Hepatocyte (in vitro differentiated cells): Measurements from ENCODE around the gene XYLT1. TPM values are rescaled to one million over a fixed set of nuclear protein-coding genes. Genes with fewer than 3 reads are reported as not detected.

Source experiments
- DNase-seq: peaks from one replicate; pipeline ENCODE4 v3.0.0-alpha.2; 2016; ENCODE audit warnings: low spot score
- H2AFZ ChIP-seq: fragments of 200-600 bp; sonication (generic); 2 replicates; pipeline ENCODE4 v1.6.0; 2016; ENCODE audit warnings: antibody characterized with exemption, mild to moderate bottlenecking
- H3K27ac ChIP-seq: fragments of 200-600 bp; sonication (generic); 2 replicates; pipeline ENCODE4 v1.5.1; 2016; ENCODE audit warnings: mild to moderate bottlenecking
- H3K27me3 ChIP-seq: fragments of 200-600 bp; sonication (generic); 2 replicates; pipeline ENCODE4 v1.6.1; 2016
- H3K36me3 ChIP-seq: fragments of 200-600 bp; sonication (generic); replicated peaks from 2 replicates; pipeline ENCODE4 v1.5.1; 2016; ENCODE audit warnings: low read depth; ENCODE audit not compliant: insufficient read depth
- H3K4me1 ChIP-seq: fragments of 200-600 bp; sonication (generic); 2 replicates; pipeline ENCODE4 v1.5.1; 2016; ENCODE audit warnings: mild to moderate bottlenecking, moderate library complexity; ENCODE audit not compliant: insufficient read depth
- H3K4me2 ChIP-seq: fragments of 200-600 bp; sonication (generic); 2 replicates; pipeline ENCODE4 v1.6.0; 2016
- H3K4me3 ChIP-seq: fragments of 200-600 bp; sonication (generic); 2 replicates; pipeline ENCODE4 v1.5.1; 2016; ENCODE audit warnings: mild to moderate bottlenecking
- H3K79me2 ChIP-seq: fragments of 200-600 bp; sonication (generic); 2 replicates; pipeline ENCODE4 v1.6.0; 2017; ENCODE audit warnings: mild to moderate bottlenecking
- H3K9me2 ChIP-seq: fragments of 200-600 bp; sonication (generic); replicated peaks from 2 replicates; pipeline ENCODE4 v1.6.0; 2017; ENCODE audit warnings: mild to moderate bottlenecking; ENCODE audit not compliant: insufficient read depth
- H3K9me3 ChIP-seq: fragments of 200-600 bp; sonication (generic); 2 replicates; pipeline ENCODE4 v1.5.1; 2016; ENCODE audit warnings: low read depth, mild to moderate bottlenecking
- H4K20me1 ChIP-seq: fragments of 200-600 bp; sonication (generic); 2 replicates; pipeline ENCODE4 v1.6.0; 2016; ENCODE audit warnings: mild to moderate bottlenecking; ENCODE audit not compliant: insufficient read depth, poor library complexity, severe bottlenecking
- CTCF ChIP-seq: fragments of 200-600 bp; sonication (generic); IDR thresholded peaks from 2 replicates; pipeline ENCODE4 v1.5.1; 2016; ENCODE audit warnings: antibody characterized with exemption, mild to moderate bottlenecking; ENCODE audit not compliant: poor library complexity
- EZH2 ChIP-seq: fragments of 200-600 bp; sonication (generic); IDR thresholded peaks from 2 replicates; pipeline ENCODE4 v1.6.1; 2016; ENCODE audit warnings: antibody characterized with exemption, mild to moderate bottlenecking, borderline replicate concordance
- EZH2phosphoT487 ChIP-seq: fragments of 200-600 bp; sonication (generic); IDR thresholded peaks from one replicate; pipeline ENCODE4 v1.6.1; 2018; ENCODE audit warnings: antibody characterized with exemption, mild to moderate bottlenecking, low read depth, moderate library complexity; ENCODE audit not compliant: unreplicated experiment, severe bottlenecking
- WGBS: methylation state at CpG from one replicate; pipeline ENCODE4 v1.1.6; 2016; ENCODE audit warnings: low lambda C conversion rate; ENCODE audit errors: missing lambda C conversion rate; 5-methylcytosine and 5-hydroxymethylcytosine counted together
- polyA plus RNA-seq: library from polyadenylated mRNA; unstranded; fragments of >200 nt; fragmentation: Nextera tagmentation; extraction: Ambion mirVana; gene quantifications from 2 replicates; pipeline ENCODE4 v1.2.1, GENCODE V29; 2016
- total RNA-seq: library from RNA; depleted of rRNA; stranded (reverse); fragments of >200 nt; gene quantifications from 2 replicates; pipeline ENCODE4 v1.2.3, GENCODE V29; 2014

The XYLT1 gene
- total and polyA plus RNA-seq, 2 experiments from 2014 or later, result 6.9 to 13.7 TPM

- Histone ChIP-seq H3K9me2 (no peaks in the 10 kb centered on the region), H3K9me3 (no peaks in the 10 kb centered on the region), H4K20me1 (no peaks in the 10 kb centered on the region), H3K4me2 (no peak overlapping the region), H3K4me3 (no peak overlapping the region), H3K79me2 (peaks cover 6% of the 10 kb centered on the region), H3K4me1 (peaks cover 29% of the 10 kb centered on the region), H2AFZ (no peak overlapping the region), H3K36me3 (no peaks in the 10 kb centered on the region), H3K27me3 (no peaks in the 10 kb centered on the region), H3K27ac (peak overlapping the region; percentile 94)
- no peak for TF ChIP-seq CTCF
- no peak for TF ChIP-seq EZH2
- DNase-seq, result no peak
- WGBS, result 88% methylated on average over 9 of the region's 9 CpGs
Observed at GRCh38 chr16:17311333-17312093, 159.2 kb downstream of the XYLT1 start.

- Histone ChIP-seq H2AFZ (no peak overlapping the region), H3K4me1 (peaks cover 45% of the 10 kb centered on the region), H3K79me2 (peaks cover 2% of the 10 kb centered on the region), H3K9me3 (no peaks in the 10 kb centered on the region), H4K20me1 (no peaks in the 10 kb centered on the region), H3K4me2 (no peak overlapping the region), H3K27me3 (no peaks in the 10 kb centered on the region), H3K27ac (no peak overlapping the region), H3K4me3 (no peak overlapping the region), H3K9me2 (no peaks in the 10 kb centered on the region), H3K36me3 (no peaks in the 10 kb centered on the region)
- DNase-seq, result no peak
- 86% methylated on average over 3 of the region's 3 CpGs for WGBS
- no peak for TF ChIP-seq EZH2
Observed at GRCh38 chr16:17309510-17309909, 161.2 kb downstream of the XYLT1 start.

- 90% methylated on average over 2 of the region's 2 CpGs for WGBS
- no peaks in the 10 kb centered on the region for H3K9me2 ChIP-seq
- H3K36me3 ChIP-seq, result no peaks in the 10 kb centered on the region
- peaks cover 2% of the 10 kb centered on the region for H3K79me2 ChIP-seq
- H2AFZ ChIP-seq, result no peak overlapping the region
- H3K4me3 ChIP-seq, result no peak overlapping the region
- H4K20me1 ChIP-seq, result no peaks in the 10 kb centered on the region
- DNase-seq, result no peak
- TF ChIP-seq CTCF (no peak), EZH2phosphoT487 (no peak), EZH2 (no peak)
- H3K27ac ChIP-seq, result no peak overlapping the region
- H3K27me3 ChIP-seq, result no peaks in the 10 kb centered on the region
- H3K4me2 ChIP-seq, result no peak overlapping the region
- H3K4me1 ChIP-seq, result peaks cover 48% of the 10 kb centered on the region
- H3K9me3 ChIP-seq, result no peaks in the 10 kb centered on the region
Observed at GRCh38 chr16:17308186-17308585, 162.6 kb downstream of the XYLT1 start.

- no peaks in the 10 kb centered on the region for H3K9me3 ChIP-seq
- H3K27me3 ChIP-seq, result no peaks in the 10 kb centered on the region
- peaks cover 48% of the 10 kb centered on the region for H3K4me1 ChIP-seq
- H3K4me3 ChIP-seq, result no peak overlapping the region
- peaks cover 2% of the 10 kb centered on the region for H3K79me2 ChIP-seq
- no peaks in the 10 kb centered on the region for H3K9me2 ChIP-seq
- no peak overlapping the region for H3K4me2 ChIP-seq
- WGBS, result 65% methylated on average over 1 of the region's 1 CpG
- H2AFZ ChIP-seq, result no peak overlapping the region
- H3K27ac ChIP-seq, result no peak overlapping the region
- no peaks in the 10 kb centered on the region for H3K36me3 ChIP-seq
- no peak for DNase-seq
- TF ChIP-seq CTCF, result no peak
- TF ChIP-seq EZH2, result no peak
- no peak for TF ChIP-seq EZH2phosphoT487
- no peaks in the 10 kb centered on the region for H4K20me1 ChIP-seq
Observed at GRCh38 chr16:17307504-17307903, 163.3 kb downstream of the XYLT1 start.
